GM18508 (cell line): Measurements from ENCODE around the gene ATR.

Experiments used
- ATAC-seq: cut with Tn5 transposase; IDR thresholded peaks from one replicate; pipeline ENCODE4 v1.9.1; 2021; ENCODE audit warnings: moderate number of reproducible peaks; ENCODE audit not compliant: insufficient read depth, unreplicated experiment

The ATR gene

DNA sequence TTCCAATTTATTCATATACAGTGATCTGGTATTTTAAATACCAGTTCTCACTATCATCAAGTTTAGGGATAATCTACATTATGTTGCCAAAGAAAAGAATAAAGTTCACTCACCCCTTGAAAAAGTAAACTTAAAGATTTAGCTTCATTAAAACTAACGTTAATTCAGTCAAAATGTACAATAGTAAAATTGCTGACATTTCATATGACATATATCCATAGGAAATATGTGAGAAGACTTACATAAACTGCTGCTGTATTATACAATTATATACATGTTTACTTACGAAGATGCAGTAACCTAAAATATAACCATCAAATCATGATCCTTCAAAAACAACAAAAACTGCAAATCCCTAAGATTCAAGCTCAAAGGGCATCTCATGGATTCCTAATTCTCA, 44.0 kb downstream of the ATR start:
- ATAC-seq: no peak

GRCh38 chr3:142530296-142530695, 48.2 kb downstream of the ATR start:
- ATAC-seq: no peak

GRCh38 chr3:142523921-142524566, 54.5 kb downstream of the ATR start:
- ATAC-seq: no peak

DNA sequence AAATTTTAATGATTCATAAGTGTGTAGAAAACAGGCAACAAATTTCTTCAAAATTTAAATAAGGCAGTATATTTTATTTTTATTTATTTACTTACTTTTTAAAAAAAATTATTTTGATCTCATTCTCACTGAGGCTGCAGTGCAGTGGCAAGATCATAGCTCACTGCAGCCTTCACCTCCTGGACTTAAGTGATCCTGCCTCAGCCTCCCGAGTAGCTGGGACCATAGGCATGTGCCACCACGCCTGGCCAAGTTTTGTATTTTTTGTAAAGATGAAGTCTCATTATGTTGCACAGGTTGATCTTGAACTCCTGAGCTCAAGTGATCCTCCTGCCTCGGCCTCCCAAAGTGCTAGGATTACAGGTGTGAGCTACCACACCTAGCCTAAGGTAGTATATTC, 69.5 kb downstream of the ATR start:
- no peak for ATAC-seq

DNA sequence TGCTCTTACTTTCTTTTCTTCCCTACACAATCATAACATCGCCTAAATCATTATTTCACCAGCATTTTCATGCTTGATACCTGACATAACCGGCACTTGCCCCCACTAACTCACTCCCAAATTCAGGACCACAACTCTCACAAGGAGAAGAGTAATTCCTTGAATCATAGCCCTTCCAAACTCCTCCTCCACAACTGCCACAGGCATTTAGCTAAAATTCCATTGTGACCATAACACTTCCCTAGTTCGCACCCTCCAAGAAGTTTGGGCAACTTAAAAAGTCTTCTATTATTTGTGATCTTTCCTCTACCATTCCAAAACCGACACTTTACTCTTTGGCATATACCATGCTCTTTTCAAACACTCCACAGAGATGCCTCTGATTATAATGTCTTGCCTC, 71.3 kb downstream of the ATR start:
- ATAC-seq: no peak

- no peak for ATAC-seq
Measured at GRCh38 chr3:142502187-142502985, 76.1 kb downstream of the ATR start.

- no peak for ATAC-seq
Measured at GRCh38 chr3:142501004-142501926, 77.3 kb downstream of the ATR start.

DNA sequence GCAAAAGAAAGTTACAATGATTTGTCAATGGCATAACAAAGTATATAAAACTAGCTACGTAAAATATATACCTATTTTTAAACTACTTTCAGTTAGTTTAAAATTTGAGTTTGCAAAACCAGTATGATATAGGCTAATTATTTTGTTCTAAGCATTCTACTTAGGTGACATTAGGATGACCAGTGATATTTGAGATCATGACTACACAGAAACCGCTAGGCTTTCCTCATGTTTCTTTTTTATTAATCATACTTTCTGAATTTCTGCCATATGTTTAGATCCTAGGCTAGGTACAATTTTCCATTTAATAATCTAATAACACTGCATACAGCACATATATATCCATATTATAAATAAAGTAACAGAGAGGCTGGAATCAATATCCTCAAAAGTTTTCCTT, 78.3 kb downstream of the ATR start:
- ATAC-seq: no peak

GRCh38 chr3:142498397-142499180, 79.9 kb downstream of the ATR start:
- peak; percentile 79 for ATAC-seq

DNA sequence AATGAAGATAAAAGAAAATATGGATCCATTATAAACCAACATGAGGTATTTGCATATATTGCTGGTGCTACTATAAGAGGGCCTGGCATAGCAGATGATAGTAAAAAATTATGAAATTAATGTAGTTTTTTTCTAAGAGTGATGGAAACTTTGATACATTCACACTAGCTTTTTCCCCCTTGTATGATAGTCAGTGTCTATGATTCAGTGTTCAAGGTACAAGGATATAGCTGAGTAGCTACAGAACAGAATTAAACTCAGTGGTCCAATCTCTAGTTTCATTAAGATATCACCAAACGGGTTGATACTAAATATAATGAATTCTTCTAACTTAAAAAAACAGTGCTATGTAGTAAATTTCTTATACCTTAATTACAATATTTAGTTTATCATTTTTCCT, 80.8 kb downstream of the ATR start:
- ATAC-seq: no peak

DNA sequence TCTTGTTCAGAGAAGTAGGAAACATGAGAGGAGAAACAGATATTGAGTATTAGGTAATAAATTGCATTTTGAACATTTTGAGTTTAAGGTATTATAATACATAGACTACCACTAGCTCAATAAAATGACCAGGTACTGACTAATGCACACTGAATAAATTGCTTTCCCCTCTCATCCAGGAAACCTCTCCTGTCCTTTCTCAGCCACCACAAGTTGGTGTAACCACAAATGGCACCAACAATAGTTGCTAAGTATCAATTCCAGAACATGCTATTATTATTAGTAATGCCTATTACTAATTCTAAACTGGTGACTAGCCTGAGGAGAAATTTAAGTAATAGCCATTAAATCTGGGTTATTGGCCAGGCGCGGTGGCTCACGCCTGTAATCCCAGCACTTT, 83.4 kb downstream of the ATR start:
- ATAC-seq: no peak

DNA sequence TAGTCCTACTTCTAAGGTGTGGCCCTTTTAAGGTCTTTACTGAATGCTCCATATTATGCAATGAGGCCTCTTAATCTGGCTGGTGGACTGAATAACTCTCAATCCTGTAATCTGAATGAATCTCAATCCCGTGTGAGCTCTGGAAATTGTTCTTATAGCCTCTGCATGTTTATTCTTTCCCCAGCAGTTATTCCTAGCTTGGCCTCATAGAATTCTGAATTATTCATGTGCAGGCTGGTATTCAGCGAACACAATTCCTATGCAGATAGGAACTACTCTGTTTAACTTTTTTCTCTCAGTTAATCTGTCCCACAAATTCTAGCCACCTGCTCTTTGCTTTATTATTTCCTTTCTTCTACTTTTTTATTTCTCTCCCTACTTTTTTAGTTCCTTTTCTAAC, 86.3 kb downstream of the ATR start:
- ATAC-seq: no peak

- no peak for ATAC-seq
Measured at GRCh38 chr3:142489572-142490323, 88.8 kb downstream of the ATR start.

- ATAC-seq: no peak
Measured at GRCh38 chr3:142484912-142485435, 93.6 kb downstream of the ATR start.

GRCh38 chr3:142481196-142481595, 97.3 kb downstream of the ATR start:
- ATAC-seq: no peak

- ATAC-seq: no peak
Measured at GRCh38 chr3:142470826-142471225, 107.7 kb downstream of the ATR start.

GRCh38 chr3:142468456-142468855, 110.1 kb downstream of the ATR start:
- no peak for ATAC-seq

DNA sequence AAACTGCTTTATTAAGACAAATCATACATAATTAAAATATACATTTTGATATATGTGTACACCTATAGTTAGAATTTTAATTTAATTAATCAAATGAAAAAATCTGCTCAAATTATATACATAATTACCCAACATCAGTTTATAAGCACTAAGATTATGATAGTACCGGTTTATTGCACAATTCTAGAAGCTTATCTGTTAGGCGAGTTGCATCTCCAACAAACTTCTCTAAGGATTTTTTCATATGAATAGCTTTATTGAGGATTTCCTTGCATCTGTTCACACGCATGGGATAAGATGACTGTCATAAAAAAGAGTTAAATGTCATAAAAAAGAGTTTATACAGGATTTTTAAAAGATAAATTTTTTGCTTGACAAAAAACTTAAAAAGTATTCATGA, 110.8 kb downstream of the ATR start:
- no peak for ATAC-seq

DNA sequence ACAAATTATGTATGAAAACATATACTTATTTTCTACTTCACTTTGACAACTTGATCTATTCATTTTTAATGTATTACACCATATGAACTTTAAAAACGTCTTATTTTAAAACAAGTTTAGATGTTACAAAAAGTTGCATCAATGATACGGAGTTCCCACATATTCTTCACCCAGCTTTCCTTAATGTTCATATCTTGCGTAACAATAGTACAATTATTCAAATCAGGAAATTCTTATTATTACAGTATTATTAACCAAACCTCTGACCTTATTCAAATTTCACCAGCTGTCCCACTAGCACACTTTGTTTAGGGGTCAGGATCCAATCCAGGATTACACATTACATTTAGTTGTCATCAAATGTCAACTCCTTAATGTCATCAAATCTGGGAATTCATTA, 117.8 kb downstream of the ATR start:
- ATAC-seq: no peak
